HG03354 (cell line): ENCODE data around the gene NQO2.
"Not testable (repeated sequence)": the region's sequence is repeated elsewhere in the genome, so short reads cannot be mapped to it uniquely, and the experiment has no call there.

Experiments
- ATAC-seq: cut with Tn5 transposase; IDR thresholded peaks from one replicate; pipeline ENCODE4 v1.9.1; 2021; ENCODE audit warnings: mild to moderate bottlenecking; ENCODE audit not compliant: unreplicated experiment, poor library complexity, severe bottlenecking

NQO2 gene

DNA sequence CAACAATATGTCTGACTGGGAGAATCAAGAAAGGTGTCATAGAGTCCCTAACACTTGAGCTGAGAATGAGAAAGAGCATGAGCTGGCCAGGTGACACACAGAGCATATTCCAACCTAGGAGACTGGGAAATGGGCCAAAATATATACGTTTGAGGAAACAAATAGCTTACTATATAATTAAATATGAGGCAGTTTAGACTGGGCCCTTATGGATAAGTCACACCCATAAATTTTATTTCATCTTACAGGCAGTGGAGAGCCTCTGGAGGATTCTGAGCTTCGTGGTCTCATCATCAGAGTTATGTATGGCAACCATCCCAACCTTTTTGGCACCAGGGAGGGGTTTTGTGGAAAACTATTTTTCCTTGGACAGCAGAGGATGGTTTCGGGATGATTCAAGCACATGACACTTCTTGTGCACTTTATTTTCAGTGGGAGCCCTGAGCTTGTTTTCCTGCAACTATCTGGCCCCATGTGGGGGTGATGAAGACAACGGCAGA, 12.9 kb upstream of the NQO2 start:
- no peak for ATAC-seq

DNA sequence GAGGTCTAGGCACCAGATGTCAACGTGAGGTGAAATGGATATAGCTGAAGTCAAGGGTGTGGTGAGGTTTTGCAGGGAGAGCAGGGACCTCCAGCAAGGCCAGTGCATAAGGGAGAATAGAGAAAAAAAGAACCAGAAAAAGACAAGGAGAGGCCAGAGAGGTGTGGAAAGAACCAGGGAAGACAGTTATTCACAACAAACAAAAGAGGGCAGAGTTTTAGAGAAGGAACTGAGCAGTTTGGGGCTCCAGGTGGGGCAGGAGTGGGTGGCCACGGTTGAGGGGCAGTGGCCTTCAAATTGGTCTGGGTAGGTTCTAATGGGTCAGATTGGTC, 11.6 kb upstream of the NQO2 start:
- ATAC-seq: no peak

DNA sequence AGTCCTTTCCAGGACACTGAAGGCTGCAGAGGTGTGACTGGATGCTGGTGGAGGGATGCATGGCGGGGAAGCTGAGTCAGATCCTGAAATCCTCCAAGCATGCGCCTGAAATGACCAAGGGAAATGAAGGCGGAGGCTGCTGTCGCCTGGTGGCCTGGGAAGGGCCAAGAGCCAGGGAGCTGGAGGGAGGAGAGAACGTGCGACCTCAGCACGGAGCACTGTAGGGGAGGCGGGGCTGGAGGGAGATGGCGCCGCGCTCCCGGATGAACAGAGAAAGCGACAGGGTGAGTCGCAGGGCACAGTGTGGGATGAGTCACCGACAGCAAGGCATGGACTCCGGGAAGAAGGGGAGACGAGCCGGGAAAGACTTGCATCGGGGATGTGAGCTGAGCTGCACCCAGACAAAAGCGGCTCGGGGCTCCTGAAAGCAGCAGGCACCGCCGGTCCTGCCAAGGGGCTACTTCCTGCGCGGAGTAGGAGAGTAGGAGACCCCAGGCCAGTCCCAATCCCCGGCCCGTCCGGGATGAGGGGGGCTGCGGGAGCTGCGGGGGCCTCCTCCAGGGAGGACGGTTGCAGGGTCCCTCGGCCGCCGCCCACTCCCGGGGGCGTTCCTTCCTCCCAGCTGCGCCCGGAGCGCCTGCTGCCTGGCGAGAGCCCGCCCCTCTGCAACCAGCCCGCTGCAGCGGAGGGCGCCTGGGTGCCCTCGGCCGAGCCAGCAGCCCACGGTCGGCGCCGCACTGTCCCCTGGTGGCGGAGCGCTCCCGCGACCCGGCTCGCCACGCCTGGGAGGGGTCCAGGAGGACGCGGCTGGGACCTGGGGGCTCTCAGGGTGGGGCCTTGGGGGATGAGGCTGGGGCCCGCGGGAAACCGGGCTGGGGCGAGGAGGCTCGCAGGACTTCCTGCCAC, 11.0 kb upstream of the NQO2 start:
- ATAC-seq: peak; percentile 74

DNA sequence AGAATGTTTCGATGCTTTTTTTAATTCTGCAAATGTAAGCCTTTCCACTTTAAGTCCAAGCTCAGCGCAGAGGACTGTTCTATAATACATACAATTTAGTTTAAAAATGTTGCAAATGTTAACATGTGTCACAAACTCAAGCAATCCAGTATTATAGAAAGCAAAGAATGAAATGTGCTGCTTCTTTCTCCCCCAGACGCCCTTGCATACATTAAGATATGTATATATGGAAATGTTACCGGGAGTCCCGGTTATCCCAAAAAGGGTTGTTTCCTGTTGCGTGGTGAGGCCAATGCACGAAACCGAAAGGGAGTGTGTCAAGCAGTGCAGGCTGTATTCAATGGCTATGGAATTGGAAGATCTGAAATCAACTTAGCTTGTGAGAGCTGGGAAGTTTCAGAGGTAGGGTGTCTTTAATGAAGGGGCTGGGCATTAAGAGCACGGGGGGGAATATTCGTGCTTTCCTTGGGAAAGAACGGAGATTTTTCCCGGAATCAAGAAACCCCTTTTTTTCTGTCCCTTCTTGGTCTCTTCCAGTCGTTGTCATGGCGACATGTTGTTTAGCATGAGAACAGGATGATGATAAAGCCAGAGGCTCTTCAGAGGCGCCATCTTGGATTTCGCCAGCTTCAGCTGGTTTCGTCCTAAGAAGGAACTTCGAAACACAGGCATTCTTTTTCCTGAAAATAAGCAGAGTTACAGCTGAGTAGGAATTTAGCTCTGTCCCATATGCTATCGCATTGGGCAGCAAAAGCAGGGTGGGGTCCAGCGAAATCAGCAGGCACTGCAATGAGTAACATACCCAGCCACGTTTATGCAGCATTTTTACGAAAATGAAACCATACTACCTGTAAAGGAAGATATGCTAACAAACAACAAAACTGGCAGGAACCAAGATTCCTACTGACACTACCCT, 10.1 kb upstream of the NQO2 start:
- ATAC-seq: peak; percentile 80

DNA sequence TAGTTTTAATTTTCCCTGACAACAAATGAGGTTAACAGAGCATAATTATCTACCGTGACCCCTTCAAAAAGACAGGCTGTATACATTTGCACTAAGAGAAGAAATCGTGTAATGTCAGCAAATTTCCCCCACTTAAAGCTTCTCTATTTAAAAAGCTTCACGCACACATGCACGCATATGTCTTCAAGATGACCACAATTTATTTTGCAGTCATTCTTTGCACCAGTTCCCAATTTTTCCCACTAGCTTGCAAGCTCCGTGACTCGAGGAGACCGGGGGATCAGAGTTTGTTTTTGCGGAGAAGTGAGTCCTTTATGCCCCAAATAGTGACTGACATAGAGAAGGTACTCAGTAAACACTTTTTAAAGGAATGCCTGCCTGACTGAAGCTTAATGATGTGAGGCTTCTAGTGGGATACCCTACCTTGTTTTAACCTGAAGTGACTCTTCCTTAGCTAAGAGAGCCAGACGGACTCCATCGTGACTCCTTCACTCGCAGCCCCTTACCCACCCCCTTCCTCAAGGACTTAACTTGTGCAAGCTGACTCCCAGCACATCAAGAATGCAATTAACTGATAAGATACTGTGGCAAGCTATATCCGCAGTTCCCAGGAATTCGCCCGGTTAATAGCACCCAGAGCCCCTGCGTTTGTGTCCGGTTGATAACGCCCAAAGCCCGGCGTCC, 9.3 kb upstream of the NQO2 start:
- no peak for ATAC-seq

DNA sequence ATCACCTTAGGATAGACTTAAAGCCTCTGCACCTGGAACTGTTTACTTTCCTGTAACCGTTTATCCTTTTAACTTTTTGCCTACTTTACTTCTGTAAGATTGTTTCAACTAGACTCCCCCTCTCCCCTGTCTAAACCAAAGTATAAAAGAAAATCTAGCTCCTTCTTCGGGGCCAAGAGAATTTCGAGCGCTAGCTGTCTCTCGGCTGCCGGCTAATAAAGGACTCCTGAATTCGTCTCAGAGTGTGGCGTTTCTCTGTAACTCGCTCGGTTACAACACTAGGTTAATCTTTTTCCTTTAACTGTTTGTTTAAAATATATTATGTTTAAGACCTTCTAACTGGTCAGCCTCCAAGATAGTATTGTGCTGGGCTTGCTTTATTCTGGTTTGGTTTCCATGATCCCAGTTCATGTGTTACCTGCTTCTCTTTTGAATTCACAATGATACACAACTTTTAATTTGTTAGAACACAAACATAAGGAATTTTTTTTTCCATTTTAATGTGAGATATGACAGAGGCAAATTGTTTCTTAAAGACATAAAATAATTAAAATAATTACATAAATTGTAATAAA, 8.7 kb upstream of the NQO2 start:
- no peak for ATAC-seq

DNA sequence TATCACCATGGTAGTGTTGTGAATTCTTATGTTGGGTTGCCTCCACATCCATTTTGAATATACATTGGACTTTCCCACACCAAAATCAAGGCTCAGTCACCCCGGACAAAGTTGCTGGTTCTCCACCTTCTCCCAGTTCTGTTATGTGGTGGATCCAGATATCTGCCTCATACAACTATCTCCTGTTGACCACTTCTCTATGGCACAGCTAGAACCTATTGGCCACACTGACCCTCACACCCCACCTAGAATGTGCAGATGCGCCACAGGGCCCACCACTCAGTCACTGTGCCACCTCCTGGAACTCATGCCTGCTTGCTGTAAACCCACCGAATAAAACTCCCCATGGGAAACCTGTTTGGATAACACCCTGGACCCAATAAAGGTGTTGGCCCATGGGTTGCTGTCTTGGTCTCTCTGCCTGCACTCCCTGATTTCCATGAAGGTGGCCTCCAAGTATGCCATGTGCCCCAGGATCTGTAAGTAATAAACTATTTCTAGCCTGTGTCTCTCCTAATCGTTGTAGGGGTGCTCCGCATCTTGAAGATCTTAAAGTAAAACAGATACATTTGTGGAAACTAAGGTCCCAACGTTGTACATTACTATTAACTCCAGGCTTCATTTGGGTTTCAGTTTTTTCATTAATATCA, 7.2 kb upstream of the NQO2 start:
- ATAC-seq: no peak

DNA sequence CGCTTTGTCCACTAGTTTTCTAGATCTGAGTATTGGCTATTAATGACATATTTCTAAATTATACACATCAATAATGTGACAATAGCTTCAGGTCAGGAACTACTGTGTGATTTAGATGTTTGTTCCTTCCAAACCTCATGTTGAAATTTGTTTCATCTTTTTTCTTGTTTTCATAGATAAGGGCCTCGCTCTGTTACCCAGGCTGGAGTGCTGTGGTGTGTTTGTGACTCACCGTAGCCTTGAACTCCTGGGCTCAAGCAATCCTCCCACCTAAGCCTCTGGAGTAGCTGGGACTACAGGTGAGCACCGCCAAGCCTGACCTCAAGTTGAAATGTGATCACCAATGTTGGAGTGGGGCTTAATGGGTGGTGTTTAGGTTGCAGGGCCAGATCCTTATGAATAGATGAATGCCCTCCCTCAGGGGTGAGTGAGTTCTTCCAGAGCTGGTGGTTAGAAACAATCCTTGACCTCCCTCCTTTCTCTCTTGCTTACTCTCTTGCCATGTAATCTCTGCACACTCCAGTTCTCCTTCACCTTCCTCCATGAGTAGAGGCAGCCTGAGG, 5.9 kb upstream of the NQO2 start:
- no peak for ATAC-seq

DNA sequence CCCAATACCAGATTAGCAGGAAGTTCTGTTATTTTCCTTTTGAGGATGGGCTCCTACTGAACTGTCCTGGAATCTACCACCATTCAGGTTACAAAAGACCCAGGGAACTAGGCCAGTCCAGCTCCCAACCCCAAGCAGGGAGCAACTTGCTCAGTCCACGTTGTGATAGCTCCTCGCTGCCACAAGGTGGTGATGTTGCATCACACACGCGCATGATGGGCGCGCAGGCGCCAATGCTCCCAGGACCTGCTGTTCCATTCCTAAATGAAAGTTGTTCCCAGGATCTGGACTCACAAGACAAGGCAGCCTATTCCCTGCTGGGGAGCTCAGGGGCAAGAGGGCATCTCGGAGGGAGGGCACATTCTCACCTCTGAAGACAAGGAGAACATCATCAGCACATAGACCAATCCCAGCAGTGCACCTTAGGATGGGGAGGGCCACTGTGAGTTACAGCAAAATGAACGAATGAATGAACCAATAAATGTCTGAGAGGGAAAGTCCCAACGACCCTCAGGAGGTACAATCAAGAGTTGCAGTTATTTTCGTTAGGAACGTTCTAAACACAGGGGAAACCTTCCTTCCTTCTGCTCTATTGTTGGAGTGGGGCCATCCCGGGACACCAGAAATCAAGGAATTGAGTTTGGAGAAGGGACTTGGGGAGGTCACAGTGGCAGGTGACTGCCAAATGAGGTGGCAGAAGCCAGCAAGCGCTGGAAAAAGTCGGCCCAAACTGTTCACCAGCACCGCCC, 1.3 kb upstream of the NQO2 start:
- peak; percentile 46 for ATAC-seq

DNA sequence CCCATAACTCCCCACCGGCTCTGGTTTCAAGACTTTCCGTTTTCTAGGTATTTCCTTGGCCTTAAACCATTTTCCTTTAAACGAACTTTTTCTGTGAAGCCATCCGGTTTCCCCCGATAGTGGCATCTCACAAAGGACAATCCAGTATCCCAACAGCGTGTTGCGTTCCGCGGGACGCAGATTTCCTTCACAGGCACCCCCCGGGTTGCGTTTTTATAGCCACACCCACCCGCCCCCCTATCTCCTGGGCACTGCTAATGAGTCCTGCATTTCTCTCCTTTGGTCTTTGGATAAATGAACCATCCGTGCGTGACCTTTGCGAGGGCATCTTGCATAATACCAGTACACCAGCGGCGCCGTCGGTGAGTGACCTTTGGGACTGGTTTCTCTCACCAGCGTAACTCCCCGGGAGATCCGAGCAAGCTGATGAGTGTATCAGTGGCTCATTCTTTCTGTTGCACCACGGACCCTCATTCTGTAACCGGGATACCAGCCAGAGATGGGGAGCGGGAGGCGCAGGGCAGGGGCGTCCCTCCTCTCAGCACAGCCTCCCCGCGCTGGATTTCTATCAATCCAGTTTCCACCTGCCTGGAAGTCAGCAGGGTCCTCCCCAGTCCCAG, 586 bp upstream of the NQO2 start:
- ATAC-seq: peak; percentile 26

DNA sequence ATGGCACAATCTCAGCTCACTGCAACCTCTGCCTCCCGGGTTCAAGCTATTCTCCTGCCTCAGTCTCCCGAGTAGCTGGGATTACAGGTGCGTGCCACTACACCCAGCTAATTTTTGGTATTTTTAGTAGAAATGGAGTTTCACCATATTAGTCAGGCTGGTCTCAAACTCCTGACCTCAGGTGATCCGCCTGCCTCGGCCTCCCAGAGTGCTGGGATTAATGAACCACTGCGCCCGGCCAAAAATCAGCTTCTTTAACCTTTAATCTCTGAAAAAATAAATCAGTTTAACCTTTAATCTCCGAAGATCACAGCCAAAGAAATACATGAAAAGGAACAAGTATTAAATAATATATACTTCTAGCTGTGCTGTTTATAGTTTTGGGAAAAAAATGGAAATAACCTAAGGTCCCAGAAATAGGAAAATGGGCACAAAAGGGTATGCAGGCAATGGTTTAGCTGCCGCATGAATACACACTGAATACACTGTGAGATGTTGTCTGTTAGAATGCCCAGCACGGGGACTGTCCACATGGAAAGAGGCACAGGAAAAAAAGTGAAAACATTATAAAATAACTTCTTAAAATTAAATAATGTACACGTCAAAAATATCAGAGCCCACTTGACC, 1.6 kb downstream of the NQO2 start:
- ATAC-seq: no peak

DNA sequence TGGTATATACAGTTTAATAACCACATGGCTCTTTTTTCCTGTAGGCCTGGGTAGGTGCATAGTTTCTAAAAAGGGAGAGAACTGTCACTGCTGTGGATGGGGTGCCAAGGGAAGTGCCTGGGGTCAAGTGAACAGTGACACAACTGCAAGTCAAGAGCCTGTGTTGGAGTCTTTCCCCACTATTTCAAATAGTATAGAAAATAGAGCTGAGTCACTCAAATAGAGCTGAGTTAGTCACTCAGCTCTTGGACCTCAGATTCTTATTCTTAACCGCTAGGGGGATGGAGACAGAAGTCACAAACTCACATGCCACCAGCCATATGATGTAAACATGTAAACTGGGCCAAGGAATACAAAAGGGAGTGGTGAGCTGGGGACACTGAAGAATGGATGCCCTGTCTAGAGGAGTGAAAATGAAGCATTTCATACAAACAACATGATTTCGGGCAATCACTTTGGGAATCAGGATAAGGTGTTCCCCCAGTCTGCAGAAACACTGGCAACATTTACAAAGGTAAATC, 2.1 kb downstream of the NQO2 start:
- ATAC-seq: peak; percentile 36

DNA sequence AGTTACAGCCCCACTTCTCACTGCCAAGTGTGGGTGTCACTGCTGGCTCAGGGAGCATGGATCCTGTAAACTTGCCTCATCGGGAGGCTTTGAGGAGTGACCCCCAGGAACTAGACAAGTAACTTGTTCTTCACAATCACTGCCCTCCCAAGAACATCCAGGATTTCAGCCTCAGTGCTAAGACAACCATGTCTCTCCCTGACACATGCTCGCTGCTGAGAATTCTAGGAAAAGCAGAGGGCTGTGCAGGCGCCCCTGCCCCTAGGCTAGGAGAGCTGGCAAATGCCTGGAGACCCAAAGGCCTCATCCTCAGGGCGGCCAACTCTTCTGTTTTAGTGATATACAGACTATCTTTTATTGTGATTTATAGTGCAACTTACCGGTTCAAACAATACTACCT, 3.5 kb downstream of the NQO2 start:
- ATAC-seq: not testable (repeated sequence)

DNA sequence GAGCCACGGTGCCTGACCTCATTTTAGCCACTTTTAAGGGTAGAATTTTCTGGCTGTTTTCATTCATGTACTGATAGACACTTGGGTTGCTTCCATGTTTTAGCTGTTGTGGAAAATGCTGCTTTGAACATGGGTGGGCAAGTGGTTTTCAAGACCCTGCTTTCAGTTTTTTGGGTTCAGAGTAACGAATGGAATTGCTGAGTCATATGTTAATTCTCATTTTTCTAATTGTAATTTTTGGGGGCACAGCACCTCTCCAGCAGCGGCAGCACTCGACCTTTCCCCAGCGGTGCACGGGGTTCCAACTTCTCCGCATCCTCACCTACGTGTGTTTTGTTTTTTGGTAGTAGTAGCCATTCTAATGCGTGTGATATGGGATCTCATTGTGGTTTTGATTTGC, 5.4 kb downstream of the NQO2 start:
- no peak for ATAC-seq

DNA sequence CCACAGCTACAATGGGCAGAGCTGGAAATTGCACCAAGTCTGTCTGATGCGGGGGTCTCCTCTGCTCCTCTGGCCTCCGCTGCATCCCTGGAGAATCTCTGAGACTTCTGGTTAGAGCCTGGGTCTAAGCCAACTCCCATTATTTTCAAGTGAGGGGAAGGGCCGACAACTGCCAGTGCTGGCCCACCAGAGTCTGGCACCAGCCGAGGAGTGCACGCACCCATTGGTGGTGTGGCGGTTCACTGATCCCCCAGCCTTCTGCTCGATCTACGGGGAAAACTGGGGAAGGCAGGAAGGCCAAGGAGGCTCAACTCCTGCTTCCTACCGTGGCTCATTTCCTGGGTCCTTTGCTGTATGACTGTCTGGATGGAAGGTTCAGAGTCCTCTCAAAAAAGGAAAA, 6.2 kb downstream of the NQO2 start:
- no peak for ATAC-seq

DNA sequence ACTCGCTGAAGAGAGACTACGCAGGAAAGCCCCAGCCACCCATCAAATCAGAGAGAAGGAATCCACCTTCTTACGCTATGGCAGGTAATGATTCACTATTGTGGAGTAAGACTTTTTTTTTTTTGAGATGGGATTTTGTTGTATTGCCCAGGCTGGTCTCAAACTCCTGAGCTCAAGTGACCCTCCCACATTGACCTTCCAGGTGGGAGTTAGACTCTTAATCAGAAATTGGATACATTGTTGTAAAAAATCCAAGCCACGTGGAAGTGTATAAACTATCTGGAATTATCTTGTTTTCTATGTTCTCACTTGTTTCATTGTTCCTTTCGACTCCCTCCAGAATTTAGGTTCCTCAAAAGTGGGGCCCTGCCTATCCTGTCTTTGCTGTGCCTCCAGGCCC, 6.8 kb downstream of the NQO2 start:
- ATAC-seq: no peak

DNA sequence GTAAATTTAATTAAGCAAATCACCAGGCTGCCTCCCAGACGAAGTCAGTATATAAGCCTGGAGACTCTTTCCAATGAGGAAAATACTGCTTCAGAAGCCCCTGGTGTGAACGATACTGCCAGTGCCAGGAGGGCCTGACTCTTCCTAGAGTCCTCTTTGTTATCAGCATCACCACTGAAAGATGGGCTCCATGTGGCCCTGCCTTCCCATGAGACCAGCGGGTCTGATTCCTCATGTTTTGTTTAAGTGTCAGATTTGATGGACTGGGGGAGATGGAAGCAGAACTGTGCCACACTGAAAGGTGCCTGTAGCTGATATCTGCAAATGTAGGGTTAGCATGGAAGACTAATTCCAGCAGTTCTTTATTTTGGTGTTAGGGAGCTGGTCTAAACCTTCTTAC, 7.9 kb downstream of the NQO2 start:
- no peak for ATAC-seq
